NT2/D1 (cell line): Measurements from ENCODE around the gene GRID2IP.
"Not testable (repeated sequence)": the region's sequence is repeated elsewhere in the genome, so short reads cannot be mapped to it uniquely, and the experiment has no call there.

Experiments used
- DNase-seq: peaks from one replicate; pipeline ENCODE4 v3.0.0-alpha.2; 2011; ENCODE audit warnings: low read depth, low spot score
- H3K27me3 ChIP-seq: 2 replicates; pipeline ENCODE4 v1.6.0; 2011; ENCODE audit warnings: mild to moderate bottlenecking; ENCODE audit not compliant: insufficient read length, insufficient read depth
- H3K36me3 ChIP-seq: 2 replicates; pipeline ENCODE4 v1.6.1; 2011; ENCODE audit warnings: mild to moderate bottlenecking, low read length, mixed read lengths; ENCODE audit not compliant: insufficient read depth, insufficient read length
- H3K4me1 ChIP-seq: 2 replicates; pipeline ENCODE4 v1.5.1; 2011; ENCODE audit not compliant: insufficient read depth, insufficient read length
- H3K4me3 ChIP-seq: 2 replicates; pipeline ENCODE4 v1.5.1; 2011; ENCODE audit warnings: low read depth; ENCODE audit not compliant: insufficient read length
- H3K9ac ChIP-seq: 2 replicates; pipeline ENCODE4 v1.6.0; 2011; ENCODE audit warnings: low read depth; ENCODE audit not compliant: insufficient read length
- H3K9me3 ChIP-seq: 2 replicates; pipeline ENCODE4 v1.5.1; 2011; ENCODE audit warnings: mild to moderate bottlenecking, low read length; ENCODE audit not compliant: insufficient read depth
- SUZ12 ChIP-seq: IDR thresholded peaks from 2 replicates; pipeline ENCODE4 v1.6.1; 2011; ENCODE audit not compliant: insufficient read length, insufficient read depth; ENCODE audit errors: extremely low read depth
- YY1 ChIP-seq: IDR thresholded peaks from 2 replicates; pipeline ENCODE4 v1.6.1; 2011; ENCODE audit not compliant: insufficient read length, insufficient read depth
- ZNF274 ChIP-seq: IDR thresholded peaks from 2 replicates; pipeline ENCODE4 v1.6.1; 2011; ENCODE audit warnings: mild to moderate bottlenecking, low read depth, low read length

The GRID2IP gene

GRCh38 chr7:6461946-6462550 lies 89.2 kb downstream of the GRID2IP start:
- H3K4me1 ChIP-seq = no peaks in the 10 kb centered on the region
- peaks cover 8% of the 10 kb centered on the region; the same call in 1 of the 2 replicates for H3K9me3 ChIP-seq
- H3K4me3 ChIP-seq = no peak overlapping the region
- DNase-seq = no peak
- no peaks in the 10 kb centered on the region for H3K27me3 ChIP-seq
- H3K9ac ChIP-seq = no peak overlapping the region
- peaks cover 60% of the 10 kb centered on the region for H3K36me3 ChIP-seq
- TF ChIP-seq SUZ12 (no peak), ZNF274 (no peak), YY1 (no peak)

- no peak for DNase-seq
- no peak for TF ChIP-seq YY1
- no peak for TF ChIP-seq SUZ12
- TF ChIP-seq ZNF274 = no peak
- Histone ChIP-seq H3K9ac (no peak overlapping the region), H3K27me3 (no peaks in the 10 kb centered on the region), H3K36me3 (peaks cover 51% of the 10 kb centered on the region), H3K4me1 (no peaks in the 10 kb centered on the region), H3K9me3 (no peaks in the 10 kb centered on the region), H3K4me3 (no peak overlapping the region)
Observed at GRCh38 chr7:6460990-6461584, 90.2 kb downstream of the GRID2IP start.

DNA sequence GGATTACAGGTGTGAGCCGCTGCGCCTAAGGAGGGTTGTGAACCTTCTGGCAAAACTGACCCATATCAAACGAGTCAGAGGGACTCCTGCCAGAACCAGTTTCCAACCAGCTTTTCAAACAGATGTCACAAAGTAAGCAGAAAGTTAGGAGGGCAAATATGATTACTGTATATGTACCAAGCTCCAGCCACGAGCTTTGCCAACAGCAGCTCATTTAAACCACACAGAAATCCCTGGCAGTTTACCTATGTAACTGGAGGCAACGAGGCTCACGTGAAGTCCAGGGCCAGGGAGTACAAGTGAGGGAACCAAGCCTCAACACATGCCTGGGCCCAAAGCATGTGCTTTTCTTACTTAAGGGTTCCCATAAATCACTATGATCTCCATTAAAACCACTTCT lies 91.0 kb downstream of the GRID2IP start:
- no peaks in the 10 kb centered on the region for H3K9me3 ChIP-seq
- no peaks in the 10 kb centered on the region for H3K4me1 ChIP-seq
- H3K9ac ChIP-seq = no peak overlapping the region
- TF ChIP-seq YY1 (no peak), SUZ12 (no peak), ZNF274 (no peak)
- H3K36me3 ChIP-seq = peaks cover 43% of the 10 kb centered on the region
- no peak overlapping the region for H3K4me3 ChIP-seq
- H3K27me3 ChIP-seq = no peaks in the 10 kb centered on the region
- no peak for DNase-seq

- H3K9me3 ChIP-seq, H3K4me3 ChIP-seq, H3K27me3 ChIP-seq, DNase-seq, H3K4me1 ChIP-seq, H3K9ac ChIP-seq: not testable (repeated sequence)
- H3K36me3 ChIP-seq = peaks cover 36% of the 10 kb centered on the region
Observed at GRCh38 chr7:6458676-6459075, 92.6 kb downstream of the GRID2IP start.

- no peak for DNase-seq
Observed at GRCh38 chr7:6453734-6454133, 97.5 kb downstream of the GRID2IP start.

GRCh38 chr7:6451224-6451705 lies 100.0 kb downstream of the GRID2IP start:
- H3K9ac ChIP-seq = no peak overlapping the region
- no peaks in the 10 kb centered on the region for H3K27me3 ChIP-seq
- TF ChIP-seq ZNF274 (no peak), YY1 (no peak), SUZ12 (no peak)
- DNase-seq = no peak
- H3K36me3 ChIP-seq = peaks cover 4% of the 10 kb centered on the region
- H3K9me3 ChIP-seq = no peaks in the 10 kb centered on the region
- no peak overlapping the region for H3K4me3 ChIP-seq
- H3K4me1 ChIP-seq = peaks cover 4% of the 10 kb centered on the region

More at GRCh38 chr7:6453734-6454133, 97.5 kb downstream of the GRID2IP start:
- Histone ChIP-seq H3K9me3 (no peaks in the 10 kb centered on the region), H3K4me1 (peaks cover 4% of the 10 kb centered on the region), H3K4me3 (no peak overlapping the region), H3K36me3 (no peaks in the 10 kb centered on the region), H3K9ac (no peak overlapping the region), H3K27me3 (no peaks in the 10 kb centered on the region)
- TF ChIP-seq ZNF274 (no peak), SUZ12 (no peak), YY1 (no peak)

- H3K27me3 ChIP-seq, H3K4me1 ChIP-seq, H3K9me3 ChIP-seq, H3K4me3 ChIP-seq, H3K9ac ChIP-seq, DNase-seq: not testable (repeated sequence)
- H3K36me3 ChIP-seq = peaks cover 11% of the 10 kb centered on the region
Observed at GRCh38 chr7:6450591-6450990, 100.7 kb downstream of the GRID2IP start.

- H3K9ac ChIP-seq, H3K4me3 ChIP-seq, H3K9me3 ChIP-seq, DNase-seq, H3K27me3 ChIP-seq, H3K4me1 ChIP-seq: not testable (repeated sequence)
- peaks cover 18% of the 10 kb centered on the region for H3K36me3 ChIP-seq
Observed at GRCh38 chr7:6449884-6450283, 101.4 kb downstream of the GRID2IP start.
